Activated T-helper 9 cell treated with anti-CD3 and anti-CD28 coated beads, Interleukin-2, amount 50 U/mL, for 16 hours (primary cell): ENCODE results near the gene SUN1.
"Not testable (repeated sequence)": the region's sequence is repeated elsewhere in the genome, so short reads cannot be mapped to it uniquely, and the experiment has no call there.

ENCODE experiments used
- DNase-seq: peaks from one replicate; pipeline ENCODE4 v3.0.0-alpha.2; 2020; ENCODE audit warnings: low read depth

Gene SUN1, protein sequence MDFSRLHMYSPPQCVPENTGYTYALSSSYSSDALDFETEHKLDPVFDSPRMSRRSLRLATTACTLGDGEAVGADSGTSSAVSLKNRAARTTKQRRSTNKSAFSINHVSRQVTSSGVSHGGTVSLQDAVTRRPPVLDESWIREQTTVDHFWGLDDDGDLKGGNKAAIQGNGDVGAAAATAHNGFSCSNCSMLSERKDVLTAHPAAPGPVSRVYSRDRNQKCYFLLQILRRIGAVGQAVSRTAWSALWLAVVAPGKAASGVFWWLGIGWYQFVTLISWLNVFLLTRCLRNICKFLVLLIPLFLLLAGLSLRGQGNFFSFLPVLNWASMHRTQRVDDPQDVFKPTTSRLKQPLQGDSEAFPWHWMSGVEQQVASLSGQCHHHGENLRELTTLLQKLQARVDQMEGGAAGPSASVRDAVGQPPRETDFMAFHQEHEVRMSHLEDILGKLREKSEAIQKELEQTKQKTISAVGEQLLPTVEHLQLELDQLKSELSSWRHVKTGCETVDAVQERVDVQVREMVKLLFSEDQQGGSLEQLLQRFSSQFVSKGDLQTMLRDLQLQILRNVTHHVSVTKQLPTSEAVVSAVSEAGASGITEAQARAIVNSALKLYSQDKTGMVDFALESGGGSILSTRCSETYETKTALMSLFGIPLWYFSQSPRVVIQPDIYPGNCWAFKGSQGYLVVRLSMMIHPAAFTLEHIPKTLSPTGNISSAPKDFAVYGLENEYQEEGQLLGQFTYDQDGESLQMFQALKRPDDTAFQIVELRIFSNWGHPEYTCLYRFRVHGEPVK

DNA sequence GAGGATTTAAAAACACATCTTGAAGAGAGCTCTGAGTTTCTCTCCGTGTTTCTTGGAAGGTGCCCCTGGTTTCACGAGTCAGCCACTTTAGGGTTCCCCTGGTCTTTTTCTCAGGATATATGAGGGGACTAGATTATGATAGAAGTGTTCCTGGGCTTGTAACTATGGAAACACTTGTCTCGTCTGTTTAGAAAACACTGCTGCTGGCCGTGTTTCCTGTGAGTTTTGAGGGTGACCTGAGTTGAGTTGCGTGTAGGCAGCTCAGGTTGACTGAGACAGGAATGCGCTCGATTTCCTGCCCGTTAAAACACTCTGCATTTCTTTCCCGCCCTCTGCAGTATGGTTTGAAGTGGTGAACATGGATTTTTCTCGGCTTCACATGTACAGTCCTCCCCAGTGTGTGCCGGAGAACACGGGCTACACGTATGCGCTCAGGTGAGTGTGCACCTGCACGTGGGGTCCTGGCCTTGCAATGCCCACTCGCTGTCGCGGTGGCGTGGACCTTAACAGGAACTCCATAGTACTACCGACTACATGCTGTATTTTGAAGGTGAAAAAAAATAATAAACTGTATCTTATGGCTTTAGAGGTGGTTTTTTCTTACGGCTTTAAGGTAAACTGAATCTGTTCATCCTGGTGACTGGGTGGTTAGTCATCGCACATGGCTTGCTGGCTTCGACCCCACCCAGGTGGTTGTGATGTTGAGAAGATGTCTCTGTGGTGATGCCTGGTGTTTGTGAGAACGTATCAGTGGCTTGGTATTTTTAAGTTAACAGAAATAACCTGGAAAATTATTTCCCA, at the start of gene SUN1:
Gene SUN1, plus strand, starts transcription at position 310 of the 801 bp plus-strand sequence. Its CDS starts 49 bp downstream, at position 359.
- DNase-seq = peak; percentile 53

DNA sequence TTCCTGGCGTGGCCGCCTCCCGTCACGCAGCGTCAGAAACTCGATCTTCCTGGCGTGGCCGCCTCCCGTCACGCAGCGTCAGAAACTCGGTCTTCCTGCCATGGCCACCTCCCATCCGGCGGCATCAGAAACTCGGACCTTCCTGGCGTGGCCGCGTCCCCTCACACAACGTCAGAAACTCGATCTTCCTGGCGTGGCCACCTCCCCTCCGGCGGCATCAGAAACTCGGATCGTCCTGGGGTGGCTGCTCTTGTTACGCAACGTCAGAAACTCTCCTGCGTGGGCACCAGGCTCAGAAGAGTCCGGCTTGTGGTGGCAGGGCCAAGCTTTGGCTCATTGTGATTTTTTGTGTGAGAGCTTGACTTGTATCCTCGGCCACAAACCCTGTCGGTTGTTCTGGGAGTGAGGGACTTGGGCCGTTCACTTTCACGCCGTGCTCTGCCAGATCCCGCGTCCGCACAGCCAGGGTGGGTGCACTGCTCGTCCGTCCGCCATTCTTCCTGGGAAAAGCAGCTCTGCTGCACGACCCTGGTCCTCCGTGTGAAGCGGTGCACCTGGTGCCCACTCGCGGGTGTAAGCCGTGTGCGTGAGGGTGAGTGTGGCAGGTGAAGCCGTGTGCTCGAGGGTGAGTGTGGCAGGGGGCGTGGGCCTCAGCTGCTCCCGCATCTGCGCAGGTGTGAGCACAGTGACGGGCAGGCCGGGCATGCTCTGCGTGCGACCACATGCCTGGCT, 49.4 kb upstream of the SUN1 start:
- no peak for DNase-seq

DNA sequence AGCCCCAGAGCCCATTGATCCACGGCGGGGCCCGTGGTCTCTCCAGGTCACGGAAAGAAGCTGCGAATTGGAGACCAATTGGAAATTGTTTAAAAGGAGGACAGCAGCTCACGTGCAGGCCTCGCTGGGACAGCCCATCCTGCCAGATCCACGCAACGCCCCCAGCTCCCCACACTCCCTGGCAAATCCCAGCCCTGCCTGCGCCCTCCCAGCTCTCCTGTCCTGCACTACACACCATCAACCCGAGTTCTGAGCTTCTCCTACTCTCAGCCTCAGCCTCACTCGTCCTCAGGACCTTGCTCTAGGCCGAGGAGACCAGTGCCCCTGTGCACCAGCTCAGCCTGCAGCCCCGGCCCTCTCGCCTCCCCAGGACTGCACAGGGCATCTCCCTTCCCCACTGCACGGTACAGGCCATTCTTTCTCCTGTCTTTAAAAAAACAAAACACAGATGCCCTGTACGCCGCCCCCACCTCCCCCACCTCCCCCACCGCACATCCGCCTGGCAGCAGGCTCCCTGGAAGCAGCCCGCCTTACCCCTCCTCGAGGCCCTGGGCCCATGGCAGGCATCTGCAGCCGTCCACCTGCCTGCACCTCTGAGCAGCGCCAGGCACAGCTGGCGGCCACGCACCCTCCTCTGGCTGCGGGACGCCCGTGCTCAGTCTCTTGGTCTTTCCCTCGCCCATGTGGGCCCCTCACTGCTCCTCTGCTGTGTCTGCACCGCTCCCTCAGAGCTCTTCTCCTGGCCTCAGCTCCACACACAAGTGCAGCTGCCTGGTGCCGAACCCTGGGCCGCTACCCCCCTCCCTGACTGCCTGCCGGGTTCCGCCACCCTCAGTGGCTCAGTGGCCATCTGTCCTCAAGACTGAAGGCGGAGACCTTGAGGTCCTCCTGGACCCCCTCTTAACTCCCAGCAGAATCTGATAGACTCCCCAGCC, 48.5 kb upstream of the SUN1 start:
- DNase-seq = no peak

DNA sequence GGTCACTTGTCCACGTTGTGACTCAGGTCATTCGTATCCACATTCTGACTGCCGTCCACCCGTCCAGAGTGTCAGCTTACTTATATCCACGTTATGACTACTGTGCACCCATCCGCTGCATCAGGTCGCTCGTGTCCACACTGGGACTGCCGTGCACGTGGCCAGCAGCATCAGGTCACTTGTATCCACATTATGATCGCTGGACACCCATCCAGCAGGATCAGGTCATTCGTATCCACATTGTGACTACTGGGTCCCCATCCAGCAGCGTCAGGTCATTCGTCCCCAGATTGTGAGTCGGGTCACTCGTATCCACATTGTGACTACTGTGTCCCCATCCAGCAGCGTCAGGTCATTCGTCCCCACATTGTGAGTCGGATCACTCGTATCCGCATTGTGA, 47.3 kb upstream of the SUN1 start:
- DNase-seq = no peak

DNA sequence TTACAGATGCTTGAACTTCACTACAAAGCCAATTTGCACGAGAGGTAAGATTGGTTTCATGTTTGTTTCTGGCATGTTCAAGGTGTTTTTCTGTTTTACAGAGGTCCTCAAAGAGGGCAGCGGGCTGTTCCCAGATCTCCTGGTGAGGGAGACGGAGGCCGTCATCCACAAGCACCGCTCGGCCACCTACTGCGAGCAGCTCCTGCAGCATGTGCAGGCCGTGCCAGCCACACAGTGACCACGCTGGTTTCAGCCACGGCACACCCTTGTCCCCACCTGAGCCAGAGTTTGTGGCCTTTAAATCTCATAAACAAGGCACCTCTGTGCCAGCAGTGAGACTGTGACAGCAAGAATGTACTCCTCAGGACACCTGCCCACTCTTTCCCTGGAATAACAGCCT, 46.9 kb upstream of the SUN1 start:
- DNase-seq = no peak

DNA sequence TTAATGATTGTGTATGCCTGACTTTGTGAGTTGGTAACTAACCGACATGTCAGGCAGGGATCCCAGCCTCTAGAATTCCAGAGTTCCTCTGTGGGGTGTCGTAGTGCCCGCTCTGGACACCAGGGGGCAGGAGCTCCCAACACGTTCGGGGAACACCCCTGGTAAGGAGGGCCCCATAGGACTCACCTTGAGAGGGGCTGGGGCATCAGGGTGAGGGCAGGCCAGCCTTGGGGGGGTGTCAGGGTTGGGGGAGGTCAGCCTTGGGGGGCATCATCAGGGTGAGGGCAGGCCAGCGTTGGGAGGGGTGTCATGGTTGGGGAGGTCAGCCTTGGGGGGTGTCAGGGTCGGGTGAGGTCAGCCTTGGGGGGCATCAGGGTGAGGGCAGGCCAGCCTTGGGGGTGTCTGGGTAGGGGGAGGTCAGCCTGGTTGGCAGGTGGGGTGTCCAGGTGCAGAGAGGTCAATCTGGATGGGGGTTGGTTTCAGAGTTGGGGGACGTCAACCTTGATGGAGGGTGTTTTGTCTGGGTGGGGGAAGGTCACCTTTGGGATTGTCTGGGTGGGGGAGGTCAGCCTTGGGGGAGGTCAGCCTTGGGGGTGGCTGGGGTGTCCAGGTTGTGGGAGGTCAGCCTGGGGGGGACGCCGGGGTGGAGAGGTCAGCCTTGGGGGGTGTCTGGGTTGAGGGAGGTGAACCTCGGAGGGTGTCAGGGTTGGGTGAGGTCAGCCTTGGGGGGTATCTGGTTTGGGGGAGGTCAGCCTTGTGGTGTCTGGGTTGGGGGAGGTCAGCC, 45.6 kb upstream of the SUN1 start:
- DNase-seq = peak; percentile 55

DNA sequence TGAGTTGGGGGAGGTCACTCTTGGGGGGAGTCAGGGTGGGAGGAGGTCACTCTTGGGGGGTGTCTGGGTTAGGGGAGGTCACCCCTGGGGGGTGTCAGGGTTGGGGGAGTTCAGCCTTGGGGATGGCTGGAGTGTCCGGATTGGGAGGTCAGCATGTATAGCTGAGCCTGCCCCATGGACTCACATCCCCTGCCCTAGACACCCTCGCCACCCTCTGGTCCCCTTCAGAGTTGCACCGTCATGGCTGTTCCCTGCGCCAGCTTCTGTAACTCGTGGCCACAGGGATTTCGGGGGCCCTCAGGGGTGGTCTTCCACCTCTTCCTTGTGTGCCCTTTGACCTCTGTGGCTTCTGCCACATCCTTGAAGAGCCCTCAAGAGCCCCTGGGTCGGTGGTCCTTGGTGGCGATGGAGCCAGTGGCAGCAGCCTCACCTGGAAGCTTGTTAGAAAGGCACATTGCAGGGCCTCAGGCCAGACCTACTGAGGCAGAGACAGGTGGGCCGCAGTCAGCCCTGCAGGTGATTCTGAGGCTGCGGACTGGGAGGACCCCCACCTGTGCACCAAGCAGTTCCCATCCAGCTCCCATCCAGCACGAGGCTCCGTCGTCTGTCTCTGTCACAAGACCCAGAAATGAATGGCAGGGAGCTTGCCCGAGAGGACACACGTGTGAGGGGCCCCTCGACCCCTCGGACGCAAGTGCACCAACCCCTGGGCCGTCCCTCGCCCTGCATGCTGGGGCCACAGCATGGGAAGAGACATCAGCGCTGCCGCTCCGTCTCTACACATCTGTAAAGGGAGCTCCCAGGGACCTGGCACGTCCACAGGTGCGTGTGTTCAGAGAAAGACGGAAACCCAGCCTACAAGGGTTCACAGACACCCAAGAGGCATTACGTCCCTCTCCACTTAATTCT, 44.7 kb upstream of the SUN1 start:
- DNase-seq = no peak

DNA sequence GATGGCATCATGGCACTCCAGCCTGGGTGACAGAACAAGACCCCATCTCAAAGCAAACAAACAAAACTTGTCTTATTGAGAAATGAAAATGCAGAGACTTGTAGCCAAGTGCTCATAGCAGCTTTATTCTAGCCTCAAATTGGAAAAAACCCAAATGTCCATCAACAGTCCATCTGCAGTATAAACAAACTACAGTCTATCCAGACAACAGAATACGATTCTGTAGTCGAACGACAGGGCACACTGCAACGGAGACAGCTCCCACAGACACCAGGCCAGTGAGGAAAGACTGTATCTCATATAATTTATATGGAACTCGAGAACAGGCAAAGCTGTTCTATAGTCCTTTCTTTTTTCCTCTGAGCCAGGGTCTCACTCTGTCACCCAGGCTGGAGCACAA, 40.8 kb upstream of the SUN1 start:
- no peak for DNase-seq

DNA sequence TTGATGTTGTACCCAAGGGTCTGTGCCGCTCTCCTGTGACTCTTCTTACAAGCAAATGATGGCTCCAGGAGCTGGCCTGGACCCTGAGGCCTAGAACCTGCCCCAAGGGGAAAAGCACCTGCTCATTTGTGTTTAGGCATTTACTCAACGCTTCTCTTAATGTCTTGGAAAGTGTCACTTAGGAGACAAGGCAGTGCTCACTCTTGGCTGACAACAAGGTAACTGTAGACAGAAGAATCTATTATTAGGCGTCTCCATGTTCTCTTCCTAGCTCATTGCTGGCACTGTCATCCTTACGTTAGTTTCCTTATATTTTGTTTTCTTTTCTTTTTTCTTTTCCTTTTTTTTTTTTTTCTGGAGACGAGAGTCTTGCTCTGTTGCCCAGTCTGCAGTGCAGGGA, 38.1 kb upstream of the SUN1 start:
- no peak for DNase-seq

DNA sequence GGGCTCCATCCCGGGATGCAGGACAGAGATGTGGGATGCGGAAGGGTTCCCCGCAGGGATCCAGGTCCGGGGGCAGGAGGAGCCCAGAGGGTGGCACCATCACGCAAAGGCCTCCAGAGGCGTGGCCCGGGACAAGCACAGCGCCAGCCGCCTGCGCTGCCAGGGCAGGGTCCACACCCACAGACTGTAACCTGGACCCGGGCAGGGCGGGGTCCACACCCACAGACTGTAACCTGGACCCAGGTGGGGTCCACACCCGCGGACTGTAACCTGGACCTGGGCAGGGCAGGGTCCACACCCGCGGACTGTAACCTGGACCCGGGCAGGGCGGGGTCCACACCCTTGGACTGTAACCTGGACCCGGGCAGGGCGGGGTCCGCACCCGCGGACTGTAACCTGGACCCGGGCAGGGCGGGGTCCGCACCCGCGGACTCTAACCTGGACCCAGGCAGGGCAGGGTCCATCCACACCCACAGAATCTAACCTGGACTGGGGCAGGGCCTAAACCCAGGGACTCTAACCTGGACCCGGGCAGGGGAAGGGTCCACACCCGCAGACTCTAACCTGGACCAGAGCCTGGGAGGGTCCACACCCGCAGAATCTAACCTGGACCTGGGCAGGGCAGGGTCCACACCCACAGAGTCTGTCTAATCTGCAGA, 37.5 kb upstream of the SUN1 start:
- no peak for DNase-seq

DNA sequence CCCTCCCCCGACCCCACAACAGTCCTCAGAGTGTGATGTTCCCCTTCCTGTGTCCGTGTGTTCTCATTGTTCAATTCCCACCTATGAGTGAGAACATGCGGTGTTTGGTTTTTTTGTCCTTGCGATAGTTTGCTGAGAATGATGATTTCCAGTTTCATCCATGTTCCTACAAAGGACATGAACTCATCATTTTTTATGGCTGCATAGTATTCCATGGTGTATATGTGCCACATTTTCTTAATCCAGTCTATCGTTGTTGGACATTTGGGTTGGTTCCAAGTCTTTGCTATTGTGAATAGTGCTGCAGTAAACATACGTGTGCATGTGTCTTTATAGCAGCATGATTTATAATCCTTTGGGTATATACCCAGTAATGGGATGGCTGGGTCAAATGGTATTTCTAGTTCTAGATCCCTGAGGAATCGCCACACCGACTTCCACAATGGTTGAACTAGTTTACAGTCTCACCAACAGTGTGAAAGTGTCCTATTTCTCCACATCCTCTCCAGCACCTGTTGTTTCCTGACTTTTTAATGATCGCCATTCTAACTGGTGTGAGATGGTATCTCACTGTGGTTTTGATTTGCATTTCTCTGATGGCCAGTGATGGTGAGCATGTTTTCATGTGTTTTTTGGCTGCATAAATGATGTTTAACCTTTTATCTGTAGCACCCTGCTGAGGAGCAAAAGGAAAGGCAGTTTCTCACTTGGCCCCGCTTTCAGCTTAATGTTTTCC, 35.7 kb upstream of the SUN1 start:
- not testable (repeated sequence) for DNase-seq

DNA sequence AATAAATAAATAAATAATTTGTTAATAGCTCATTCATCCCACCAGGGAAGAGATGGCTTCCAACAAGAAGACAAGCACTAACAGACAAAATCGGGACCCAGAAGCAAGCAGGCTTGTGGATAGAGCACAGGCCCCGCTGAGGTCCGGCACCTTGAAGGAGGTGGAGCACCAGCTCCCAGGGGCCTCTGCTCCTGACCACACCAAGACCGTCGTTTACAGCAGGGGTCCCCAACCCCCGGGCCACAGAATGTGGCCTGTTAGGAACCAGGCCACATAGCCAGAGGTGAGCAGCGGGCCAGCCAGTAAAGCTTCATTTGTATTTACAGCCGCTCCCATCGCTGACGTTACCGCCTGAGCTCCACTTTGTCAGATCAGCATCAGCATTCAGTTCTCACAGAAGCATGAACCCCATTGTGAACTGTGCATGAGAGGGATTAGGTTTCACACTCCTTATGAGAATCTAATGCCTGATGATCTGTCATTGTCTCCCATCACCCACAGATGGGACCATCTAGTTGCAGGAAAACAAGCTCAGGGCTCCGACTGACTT, 33.3 kb upstream of the SUN1 start:
- DNase-seq = no peak

DNA sequence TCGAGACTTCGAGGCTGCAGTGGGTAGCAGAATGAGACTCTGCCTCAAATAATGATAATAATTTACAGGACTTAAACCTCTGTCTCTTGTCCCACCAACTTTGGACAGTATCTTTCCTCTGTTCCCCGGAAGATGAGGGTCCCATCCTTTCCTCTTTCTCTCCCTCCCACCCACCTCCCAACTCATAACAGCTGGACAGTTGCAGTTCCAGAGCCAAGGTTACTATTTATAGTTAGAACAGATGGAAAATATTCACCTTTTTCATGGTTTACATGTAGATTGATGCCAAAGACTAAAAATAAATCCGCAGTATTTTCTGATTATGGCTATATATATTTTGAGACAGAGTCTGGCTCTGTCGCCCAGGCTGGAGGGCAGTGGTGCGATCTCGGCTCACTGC, 31.6 kb upstream of the SUN1 start:
- DNase-seq = no peak

DNA sequence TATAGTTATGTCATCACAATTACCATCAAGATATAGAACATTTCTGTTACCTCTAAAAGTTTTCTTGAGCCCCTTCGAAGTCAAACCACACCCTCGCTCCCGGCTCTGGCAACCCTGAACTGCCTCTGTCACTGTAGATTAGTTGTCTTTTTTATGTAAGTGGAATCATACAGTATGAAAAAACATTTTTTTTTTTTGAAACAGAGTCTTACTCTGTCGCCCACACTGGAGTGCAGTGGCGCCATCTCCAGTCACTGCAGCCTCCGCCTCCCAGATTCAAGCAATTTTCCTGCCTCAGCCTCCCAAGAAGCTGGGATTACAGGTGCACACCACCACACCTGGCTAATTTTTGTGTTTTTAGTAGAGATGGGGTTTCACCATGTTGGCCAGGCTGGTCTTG, 30.9 kb upstream of the SUN1 start:
- DNase-seq = not testable (repeated sequence)

DNA sequence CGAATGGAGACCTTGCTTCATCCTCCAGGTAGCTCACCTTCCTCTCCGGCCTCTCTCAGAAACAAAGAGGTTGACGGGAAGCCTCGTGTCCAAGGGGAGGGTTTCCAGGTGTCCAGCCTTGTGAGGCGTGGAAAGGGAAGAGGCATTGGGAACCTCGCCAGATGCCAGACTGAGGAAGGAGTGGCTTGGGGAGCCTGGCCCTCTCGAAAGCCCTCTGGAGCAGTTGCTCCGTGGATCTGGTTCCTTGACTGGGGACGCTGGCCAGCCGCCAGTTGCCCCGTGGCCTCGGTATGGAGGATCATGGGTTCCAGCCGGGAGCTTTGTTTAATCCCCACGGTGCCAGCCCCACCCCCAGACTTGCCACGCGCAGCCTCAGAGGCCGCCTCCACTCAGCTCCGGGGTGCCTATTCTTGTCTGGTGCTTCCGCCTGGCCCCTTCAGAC, 30.3 kb upstream of the SUN1 start:
- DNase-seq = no peak

DNA sequence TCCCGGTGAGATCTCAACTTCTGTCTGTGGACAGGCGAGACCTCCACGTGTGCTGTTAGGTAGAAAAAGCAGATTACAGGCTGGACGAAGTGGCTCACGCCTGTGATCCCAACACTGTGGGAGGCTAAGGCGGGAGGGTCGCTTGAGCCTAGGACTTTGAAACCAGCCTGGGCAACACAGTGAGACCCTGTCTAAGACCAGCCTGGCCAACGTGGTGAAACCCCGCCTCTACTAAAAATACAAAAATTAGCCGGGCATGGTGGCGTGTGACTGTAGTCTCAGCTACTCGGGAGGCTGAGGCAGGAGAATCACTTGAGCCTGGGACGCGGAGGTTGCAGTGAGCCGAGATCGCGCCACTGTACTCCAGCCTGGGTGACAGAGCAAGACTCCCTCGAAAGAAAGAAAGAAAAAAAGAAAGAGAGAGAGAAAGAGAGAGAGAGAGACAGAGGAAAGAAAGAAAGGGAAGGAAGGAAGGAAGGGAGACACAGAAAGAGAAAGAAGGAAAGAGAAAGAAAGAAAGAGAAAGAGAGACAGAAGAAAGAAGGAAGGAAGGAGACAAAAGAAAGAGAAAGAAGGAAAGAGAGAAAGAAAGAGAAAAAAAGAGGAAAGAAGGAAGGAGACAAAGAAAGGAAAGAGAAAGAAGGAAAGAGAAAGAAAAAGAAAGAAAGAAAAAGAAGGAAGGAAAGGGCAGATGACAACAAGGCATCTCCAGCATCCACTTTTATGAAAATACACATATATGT, 29.6 kb upstream of the SUN1 start:
- no peak for DNase-seq

DNA sequence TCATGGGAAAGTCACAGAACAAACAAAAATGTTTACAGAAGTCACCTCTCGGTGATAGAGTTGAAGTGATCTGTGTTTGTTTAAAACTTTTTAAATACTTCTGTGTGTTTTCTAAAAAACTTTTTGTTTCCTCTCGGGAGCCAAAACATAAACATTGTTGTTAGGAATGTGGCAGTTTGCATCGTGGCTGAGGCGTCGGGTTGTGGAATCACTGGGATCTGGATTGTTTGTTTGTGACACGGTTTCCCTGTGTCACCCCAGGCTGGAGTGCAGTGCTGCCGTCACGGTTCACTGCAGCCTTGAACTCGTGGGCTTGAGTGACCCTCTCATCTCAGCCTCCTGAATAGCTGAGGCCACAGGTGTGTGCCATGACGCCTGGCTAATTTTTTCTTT, 29.0 kb upstream of the SUN1 start:
- DNase-seq = no peak
